EH (cell line): ENCODE data around the gene KDM5A.

Experiments used
- DNase-seq: peaks from one replicate; pipeline ENCODE4 v3.0.0-alpha.2; 2015; ENCODE audit warnings: low read depth

The KDM5A gene

GRCh38 chr12:272942-273341 is 116.2 kb downstream of the KDM5A start:
- DNase-seq, result no peak

GRCh38 chr12:271161-271560 is 118.0 kb downstream of the KDM5A start:
- DNase-seq, result no peak

GRCh38 chr12:269191-269590 is 119.9 kb downstream of the KDM5A start:
- peak; percentile 27 for DNase-seq

- no peak for DNase-seq
Observed at GRCh38 chr12:268483-268840, 120.7 kb downstream of the KDM5A start.

GRCh38 chr12:267581-268482 is 121.3 kb downstream of the KDM5A start:
- no peak for DNase-seq

GRCh38 chr12:265096-265495 is 124.0 kb downstream of the KDM5A start:
- DNase-seq, result no peak

GRCh38 chr12:264269-264668 is 124.9 kb downstream of the KDM5A start:
- no peak for DNase-seq

GRCh38 chr12:263574-263973 is 125.5 kb downstream of the KDM5A start:
- peak; percentile 43 for DNase-seq

- DNase-seq, result peak; percentile 15
Observed at GRCh38 chr12:262817-263216, 126.3 kb downstream of the KDM5A start, which contains the start of gene SLC6A13. Gene SLC6A13, minus strand, starts transcription at chr12:262836. Its CDS starts 2,784 bp downstream, at chr12:260052.

GRCh38 chr12:262113-262512 is 127.0 kb downstream of the KDM5A start:
- no peak for DNase-seq

GRCh38 chr12:257521-258321 is 131.4 kb downstream of the KDM5A start:
- DNase-seq, result no peak

- DNase-seq, result no peak
Observed at GRCh38 chr12:256958-257357, 132.2 kb downstream of the KDM5A start.

- DNase-seq, result no peak
Observed at GRCh38 chr12:256225-256624, 132.9 kb downstream of the KDM5A start.

GRCh38 chr12:254912-255311 is 134.2 kb downstream of the KDM5A start:
- DNase-seq, result no peak

GRCh38 chr12:254039-254438 is 135.1 kb downstream of the KDM5A start:
- DNase-seq, result no peak

GRCh38 chr12:253116-253831 is 135.8 kb downstream of the KDM5A start:
- DNase-seq, result peak; percentile 13

GRCh38 chr12:252636-253035 is 136.5 kb downstream of the KDM5A start:
- no peak for DNase-seq

- DNase-seq, result no peak
Observed at GRCh38 chr12:247271-247670, 141.8 kb downstream of the KDM5A start.

GRCh38 chr12:243381-243780 is 145.7 kb downstream of the KDM5A start:
- DNase-seq, result no peak

GRCh38 chr12:242496-242895 is 146.6 kb downstream of the KDM5A start:
- DNase-seq, result no peak

GRCh38 chr12:241266-241665 is 147.9 kb downstream of the KDM5A start:
- no peak for DNase-seq

- DNase-seq, result no peak
Observed at GRCh38 chr12:240566-240965, 148.6 kb downstream of the KDM5A start.
